GM21447 (cell line): ENCODE measurements around the gene MBLAC2.
A peak's percentile ranks its signal among the peaks of the same experiment; 100 is the strongest.

Experiments used
- ATAC-seq: cut with Tn5 transposase; IDR thresholded peaks from one replicate; pipeline ENCODE4 v1.9.1; 2021; ENCODE audit not compliant: unreplicated experiment

Gene MBLAC2

GRCh38 chr5:90472783-90473395 lies 1.7 kb downstream of the MBLAC2 start:
- peak; percentile 8 for ATAC-seq

DNA sequence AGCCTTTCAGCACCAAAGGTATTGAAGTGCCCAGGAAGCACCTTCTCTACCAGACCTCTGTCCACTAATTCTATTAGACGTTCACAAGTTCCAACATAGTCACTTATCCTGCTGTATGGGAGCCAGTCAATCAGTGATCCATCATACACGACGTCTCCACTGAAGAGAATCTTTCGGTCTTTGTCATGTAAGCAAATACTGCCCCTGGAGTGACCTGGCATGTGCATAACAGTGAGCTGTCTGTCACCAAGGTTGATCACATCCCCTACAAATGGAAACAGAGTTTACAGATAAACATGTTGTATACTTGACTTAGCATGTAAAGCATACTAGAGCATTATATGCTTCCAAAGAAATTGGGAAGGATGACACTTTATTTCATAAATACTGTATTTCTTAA lies 13.3 kb downstream of the MBLAC2 start:
- ATAC-seq = no peak

- ATAC-seq = no peak
Measured at GRCh38 chr5:90446961-90447360, 27.6 kb downstream of the MBLAC2 start.

DNA sequence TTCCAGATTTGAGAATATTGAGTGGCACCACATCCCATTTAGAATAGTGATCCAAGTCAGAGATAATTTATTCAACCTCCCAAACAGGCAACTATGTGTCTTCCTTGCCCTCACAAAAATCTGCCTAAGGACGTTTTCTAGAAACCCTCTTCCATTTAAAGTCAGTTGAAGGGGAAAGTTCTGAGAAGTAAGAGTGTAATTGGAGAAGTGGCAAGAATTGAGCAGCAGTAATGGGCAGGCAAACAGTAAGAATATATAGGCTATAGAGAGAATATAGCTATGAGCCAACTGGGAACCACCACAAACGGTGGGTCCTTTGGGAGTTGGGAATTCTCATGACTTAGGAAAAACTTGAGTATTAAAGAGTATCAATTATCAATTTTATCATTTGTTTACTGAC lies 33.9 kb downstream of the MBLAC2 start:
- no peak for ATAC-seq

GRCh38 chr5:90438100-90438499 lies 36.5 kb downstream of the MBLAC2 start:
- no peak for ATAC-seq

DNA sequence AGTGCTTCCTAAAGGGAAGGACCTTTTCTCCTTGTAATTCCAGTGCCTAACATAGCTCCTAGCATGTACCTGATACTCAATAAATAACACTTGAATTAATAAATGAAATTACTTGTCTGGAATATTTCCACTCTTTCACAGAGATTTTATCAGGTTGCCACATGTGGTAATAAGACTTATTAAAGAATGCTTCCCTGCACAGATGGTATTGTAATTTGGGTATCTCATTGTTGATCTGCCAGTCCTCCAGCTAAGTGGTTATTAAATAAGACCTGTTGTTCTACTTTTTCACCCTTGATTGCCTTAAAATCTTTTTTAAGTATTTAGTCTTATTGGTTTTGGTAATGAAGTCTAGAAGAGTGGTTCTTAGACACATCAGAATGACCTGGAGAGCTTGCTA lies 36.9 kb downstream of the MBLAC2 start:
- ATAC-seq = no peak

GRCh38 chr5:90434116-90434714 lies 40.4 kb downstream of the MBLAC2 start:
- ATAC-seq = peak; percentile 58

DNA sequence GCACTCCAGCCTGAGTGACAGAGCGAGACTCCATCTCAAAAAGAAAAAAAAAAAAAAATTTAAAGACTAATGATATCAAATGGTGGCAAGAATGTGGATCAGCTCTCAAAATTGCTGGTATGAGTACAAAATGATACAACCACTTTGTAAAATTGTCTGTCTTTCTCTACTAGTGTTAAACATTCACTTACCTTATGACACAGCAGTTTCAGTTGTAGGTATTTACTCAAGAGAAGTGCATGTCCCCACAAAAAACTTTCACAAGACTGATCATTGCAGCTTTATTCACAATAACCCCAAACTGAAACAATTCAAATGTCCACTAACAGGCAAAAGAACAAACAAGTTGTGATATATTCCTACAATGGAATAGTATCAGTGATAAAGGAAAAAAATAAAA lies 50.3 kb downstream of the MBLAC2 start:
- peak; percentile 85 for ATAC-seq

- no peak for ATAC-seq
Measured at GRCh38 chr5:90421136-90421535, 53.4 kb downstream of the MBLAC2 start.

DNA sequence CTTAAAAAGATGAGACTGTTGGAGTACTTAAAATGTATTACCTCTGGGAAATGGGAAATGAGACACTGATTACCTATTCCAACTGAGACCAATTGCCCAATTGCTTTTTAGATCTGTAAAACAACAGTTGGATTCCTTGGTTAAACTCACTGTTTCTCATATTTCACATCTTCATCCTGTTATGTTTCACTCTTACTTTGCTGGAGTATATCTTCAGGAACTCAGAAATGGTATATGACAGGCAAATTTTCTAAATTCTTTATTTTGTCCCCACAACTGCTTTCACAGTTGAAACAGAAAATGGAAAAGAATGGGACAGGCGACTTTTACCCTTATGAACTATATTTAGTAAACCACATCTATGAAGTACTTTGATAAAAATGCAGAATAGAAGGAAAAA lies 56.4 kb downstream of the MBLAC2 start:
- no peak for ATAC-seq

- ATAC-seq = no peak
Measured at GRCh38 chr5:90410178-90410762, 64.3 kb downstream of the MBLAC2 start.

GRCh38 chr5:90409318-90410177 lies 65.0 kb downstream of the MBLAC2 start, which contains the start of gene CETN3:
Gene CETN3 (minus strand): TSS chr5:90409756. CDS start chr5:90409661, 95 bp downstream.
- peak; percentile 95 for ATAC-seq

DNA sequence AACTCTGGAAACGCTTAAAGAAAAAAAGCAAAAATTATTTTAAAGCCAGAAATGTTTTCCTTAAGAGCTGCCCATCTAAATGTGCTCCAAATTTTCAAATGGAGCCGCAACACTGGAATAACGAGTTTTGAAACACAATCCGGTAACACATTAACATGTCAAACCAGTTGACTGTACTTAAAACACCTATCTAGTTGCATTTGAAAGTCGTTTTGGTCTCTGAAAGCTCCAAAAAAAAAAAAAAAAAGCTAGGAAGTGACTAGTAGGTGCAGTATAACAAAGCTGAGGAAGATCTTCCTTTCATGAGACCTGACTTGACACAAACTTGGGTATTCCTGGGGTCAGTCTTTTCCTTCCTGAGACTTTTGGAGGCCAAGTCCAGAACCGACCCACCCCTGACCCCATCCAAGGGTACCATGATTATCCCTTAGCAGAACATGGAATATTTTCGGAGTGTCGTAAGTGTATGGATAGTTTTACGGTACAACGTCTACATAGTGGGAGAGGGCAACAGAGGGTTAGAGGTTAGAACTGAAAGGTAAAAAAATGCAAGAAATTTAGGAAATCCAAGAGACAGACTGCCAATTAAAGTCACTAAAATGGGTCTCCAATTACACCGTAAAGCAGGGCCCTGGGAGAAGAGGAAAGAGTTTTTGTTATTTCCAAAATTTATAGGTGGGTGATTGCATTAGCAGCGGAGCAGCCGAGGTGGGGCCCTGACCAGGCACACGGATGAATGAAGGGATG lies 65.8 kb downstream of the MBLAC2 start:
- ATAC-seq = peak; percentile 2
